ENCODE measurements around the gene SLIT3. TPM values are rescaled to one million over a fixed set of nuclear protein-coding genes. Genes with fewer than 3 reads are reported as not detected.

Gene SLIT3
- total RNA-seq, 1 experiment from 2014 or later, result 0.10 TPM

DNA sequence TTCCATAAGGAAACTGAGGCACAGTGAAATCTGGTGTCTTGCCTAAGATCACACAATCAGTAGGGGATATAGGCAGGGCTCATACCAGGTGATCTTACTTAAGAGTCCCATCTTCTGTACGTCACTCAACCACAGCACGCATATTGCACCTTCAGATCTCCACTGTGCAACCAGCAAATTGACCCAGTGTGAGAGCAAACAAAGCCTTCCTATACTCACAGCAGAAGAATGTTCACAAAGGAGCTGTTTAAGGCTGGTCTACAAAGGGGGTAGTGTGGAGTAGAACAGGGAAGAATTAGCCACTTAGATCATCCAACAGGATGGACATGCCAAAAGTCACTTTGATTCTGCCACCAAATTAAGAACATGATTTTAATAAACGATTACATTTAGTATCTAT lies 305.9 kb downstream of the SLIT3 start:
- RAD21 ChIA-PET (ENCODE audit: low non-redundant PET in 1 of 2, low total read pairs in 2 of 2, uncharacterized antibody in 2 of 2, unreplicated experiment in 2 of 2), result no interaction called here
- Histone ChIP-seq H3K36me3 (ENCODE audit: control insufficient read depth in 1 of 2, insufficient read depth in 2 of 2, low read length in 2 of 2) (no peaks in the 10 kb centered on the region), H3K4me2 (ENCODE audit: low read length) (no peak overlapping the region), H3K4me1 (ENCODE audit: control insufficient read depth in 1 of 2, insufficient read depth in 2 of 2, low read length in 2 of 2) (no peaks in the 10 kb centered on the region), H3K27me3 (ENCODE audit: insufficient read depth, low read length) (peaks cover 50% of the 10 kb centered on the region), H4K20me1 (ENCODE audit: insufficient read depth) (no peaks in the 10 kb centered on the region), H3K4me3 (replicated peaks in 1 of 2; ENCODE audit: low read depth in 1 of 2, low read length in 2 of 2) (no peak overlapping the region), H2AFZ (ENCODE audit: low read depth, low read length, poor library complexity, severe bottlenecking) (no peak overlapping the region), H3K27ac (ENCODE audit: low read depth, low read length) (no peak overlapping the region), H3K9me3 (ENCODE audit: control insufficient read depth in 1 of 2, insufficient read depth in 1 of 2, low read depth in 1 of 2, low read length in 2 of 2) (no peaks in the 10 kb centered on the region), H3K9me2 (ENCODE audit: insufficient read depth) (no peaks in the 10 kb centered on the region), H3K79me2 (ENCODE audit: insufficient read depth, low read length) (no peaks in the 10 kb centered on the region), H3K9ac (ENCODE audit: low read length) (no peak overlapping the region)
- TF ChIP-seq FOSL1 (IDR thresholded peaks at IDR 0.05; ENCODE audit: low read depth), result no peak
- TF ChIP-seq CBX3 (IDR thresholded peaks at IDR 0.05; ENCODE audit: low read depth), result no peak
- TF ChIP-seq, protein P1, sequence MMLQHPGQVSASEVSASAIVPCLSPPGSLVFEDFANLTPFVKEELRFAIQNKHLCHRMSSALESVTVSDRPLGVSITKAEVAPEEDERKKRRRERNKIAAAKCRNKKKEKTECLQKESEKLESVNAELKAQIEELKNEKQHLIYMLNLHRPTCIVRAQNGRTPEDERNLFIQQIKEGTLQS (IDR thresholded peaks at IDR 0.05), result no peak
- TF ChIP-seq YY1 (IDR thresholded peaks at IDR 0.05; ENCODE audit: extremely low read depth, insufficient replicate concordance, low read depth, low read length), result no peak
- TF ChIP-seq, protein P2, sequence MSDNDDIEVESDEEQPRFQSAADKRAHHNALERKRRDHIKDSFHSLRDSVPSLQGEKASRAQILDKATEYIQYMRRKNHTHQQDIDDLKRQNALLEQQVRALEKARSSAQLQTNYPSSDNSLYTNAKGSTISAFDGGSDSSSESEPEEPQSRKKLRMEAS (IDR thresholded peaks at IDR 0.05), result no peak
- TF ChIP-seq POLR2AphosphoS5 (IDR thresholded peaks at IDR 0.05; ENCODE audit: low read depth, low read length), result no peak
- TF ChIP-seq, protein P3, sequence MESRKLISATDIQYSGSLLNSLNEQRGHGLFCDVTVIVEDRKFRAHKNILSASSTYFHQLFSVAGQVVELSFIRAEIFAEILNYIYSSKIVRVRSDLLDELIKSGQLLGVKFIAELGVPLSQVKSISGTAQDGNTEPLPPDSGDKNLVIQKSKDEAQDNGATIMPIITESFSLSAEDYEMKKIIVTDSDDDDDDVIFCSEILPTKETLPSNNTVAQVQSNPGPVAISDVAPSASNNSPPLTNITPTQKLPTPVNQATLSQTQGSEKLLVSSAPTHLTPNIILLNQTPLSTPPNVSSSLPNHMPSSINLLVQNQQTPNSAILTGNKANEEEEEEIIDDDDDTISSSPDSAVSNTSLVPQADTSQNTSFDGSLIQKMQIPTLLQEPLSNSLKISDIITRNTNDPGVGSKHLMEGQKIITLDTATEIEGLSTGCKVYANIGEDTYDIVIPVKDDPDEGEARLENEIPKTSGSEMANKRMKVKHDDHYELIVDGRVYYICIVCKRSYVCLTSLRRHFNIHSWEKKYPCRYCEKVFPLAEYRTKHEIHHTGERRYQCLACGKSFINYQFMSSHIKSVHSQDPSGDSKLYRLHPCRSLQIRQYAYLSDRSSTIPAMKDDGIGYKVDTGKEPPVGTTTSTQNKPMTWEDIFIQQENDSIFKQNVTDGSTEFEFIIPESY (IDR thresholded peaks at IDR 0.05; ENCODE audit: extremely low read depth, insufficient replicate concordance, low read length), result no peak
- no peak for TF ChIP-seq SIN3A (IDR thresholded peaks at IDR 0.05; ENCODE audit: low read depth)
- TF ChIP-seq EZH2 (IDR thresholded peaks at IDR 0.05), result no peak
- TF ChIP-seq RAD21 (IDR thresholded peaks at IDR 0.05; ENCODE audit: low read depth), result no peak
- no peak for TF ChIP-seq EZH2phosphoT487 (IDR thresholded peaks at IDR 0.05; ENCODE audit: borderline replicate concordance)
- no peak for TF ChIP-seq SP1 (IDR thresholded peaks at IDR 0.05; ENCODE audit: low read depth)
- no peak for TF ChIP-seq SRF (IDR thresholded peaks at IDR 0.05; ENCODE audit: low read depth)
- TF ChIP-seq, protein P4, sequence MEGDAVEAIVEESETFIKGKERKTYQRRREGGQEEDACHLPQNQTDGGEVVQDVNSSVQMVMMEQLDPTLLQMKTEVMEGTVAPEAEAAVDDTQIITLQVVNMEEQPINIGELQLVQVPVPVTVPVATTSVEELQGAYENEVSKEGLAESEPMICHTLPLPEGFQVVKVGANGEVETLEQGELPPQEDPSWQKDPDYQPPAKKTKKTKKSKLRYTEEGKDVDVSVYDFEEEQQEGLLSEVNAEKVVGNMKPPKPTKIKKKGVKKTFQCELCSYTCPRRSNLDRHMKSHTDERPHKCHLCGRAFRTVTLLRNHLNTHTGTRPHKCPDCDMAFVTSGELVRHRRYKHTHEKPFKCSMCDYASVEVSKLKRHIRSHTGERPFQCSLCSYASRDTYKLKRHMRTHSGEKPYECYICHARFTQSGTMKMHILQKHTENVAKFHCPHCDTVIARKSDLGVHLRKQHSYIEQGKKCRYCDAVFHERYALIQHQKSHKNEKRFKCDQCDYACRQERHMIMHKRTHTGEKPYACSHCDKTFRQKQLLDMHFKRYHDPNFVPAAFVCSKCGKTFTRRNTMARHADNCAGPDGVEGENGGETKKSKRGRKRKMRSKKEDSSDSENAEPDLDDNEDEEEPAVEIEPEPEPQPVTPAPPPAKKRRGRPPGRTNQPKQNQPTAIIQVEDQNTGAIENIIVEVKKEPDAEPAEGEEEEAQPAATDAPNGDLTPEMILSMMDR (IDR thresholded peaks at IDR 0.05 in 2 of 3, conservative IDR thresholded peaks at IDR 0.05 in 1 of 3; ENCODE audit: borderline replicate concordance in 1 of 3, insufficient read depth in 1 of 3, low read depth in 2 of 3, low read length in 2 of 3), result no peak
- TF ChIP-seq POLR2A (IDR thresholded peaks at IDR 0.05; ENCODE audit: borderline replicate concordance, extremely low read depth, insufficient read depth, insufficient read length), result no peak
- TF ChIP-seq, protein P5, sequence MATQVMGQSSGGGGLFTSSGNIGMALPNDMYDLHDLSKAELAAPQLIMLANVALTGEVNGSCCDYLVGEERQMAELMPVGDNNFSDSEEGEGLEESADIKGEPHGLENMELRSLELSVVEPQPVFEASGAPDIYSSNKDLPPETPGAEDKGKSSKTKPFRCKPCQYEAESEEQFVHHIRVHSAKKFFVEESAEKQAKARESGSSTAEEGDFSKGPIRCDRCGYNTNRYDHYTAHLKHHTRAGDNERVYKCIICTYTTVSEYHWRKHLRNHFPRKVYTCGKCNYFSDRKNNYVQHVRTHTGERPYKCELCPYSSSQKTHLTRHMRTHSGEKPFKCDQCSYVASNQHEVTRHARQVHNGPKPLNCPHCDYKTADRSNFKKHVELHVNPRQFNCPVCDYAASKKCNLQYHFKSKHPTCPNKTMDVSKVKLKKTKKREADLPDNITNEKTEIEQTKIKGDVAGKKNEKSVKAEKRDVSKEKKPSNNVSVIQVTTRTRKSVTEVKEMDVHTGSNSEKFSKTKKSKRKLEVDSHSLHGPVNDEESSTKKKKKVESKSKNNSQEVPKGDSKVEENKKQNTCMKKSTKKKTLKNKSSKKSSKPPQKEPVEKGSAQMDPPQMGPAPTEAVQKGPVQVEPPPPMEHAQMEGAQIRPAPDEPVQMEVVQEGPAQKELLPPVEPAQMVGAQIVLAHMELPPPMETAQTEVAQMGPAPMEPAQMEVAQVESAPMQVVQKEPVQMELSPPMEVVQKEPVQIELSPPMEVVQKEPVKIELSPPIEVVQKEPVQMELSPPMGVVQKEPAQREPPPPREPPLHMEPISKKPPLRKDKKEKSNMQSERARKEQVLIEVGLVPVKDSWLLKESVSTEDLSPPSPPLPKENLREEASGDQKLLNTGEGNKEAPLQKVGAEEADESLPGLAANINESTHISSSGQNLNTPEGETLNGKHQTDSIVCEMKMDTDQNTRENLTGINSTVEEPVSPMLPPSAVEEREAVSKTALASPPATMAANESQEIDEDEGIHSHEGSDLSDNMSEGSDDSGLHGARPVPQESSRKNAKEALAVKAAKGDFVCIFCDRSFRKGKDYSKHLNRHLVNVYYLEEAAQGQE (IDR thresholded peaks at IDR 0.05; ENCODE audit: low read depth), result no peak
- no peak for TF ChIP-seq ZFX (IDR thresholded peaks at IDR 0.05)
- BruUV-seq (replicated peaks), result no TSS peak
- intact Hi-C loops (cut with micrococcal nuclease), result no loop called here
- POLR2A ChIA-PET, result no interaction called here
- ATAC-seq, result no peak
- CTCF ChIA-PET, result no interaction called here
- no peak for DNase-seq (ENCODE audit: low read depth, low spot score)

Measured in HCT116 (cell line).